GM12801 (cell line): Measurements from ENCODE around the gene SPATA13.

Experiments used
- CTCF ChIP-seq: IDR thresholded peaks from one replicate; pipeline ENCODE4 v1.5.1; 2011; ENCODE audit warnings: control low read depth; ENCODE audit not compliant: insufficient read length; ENCODE audit errors: extremely low read depth

The SPATA13 gene

DNA sequence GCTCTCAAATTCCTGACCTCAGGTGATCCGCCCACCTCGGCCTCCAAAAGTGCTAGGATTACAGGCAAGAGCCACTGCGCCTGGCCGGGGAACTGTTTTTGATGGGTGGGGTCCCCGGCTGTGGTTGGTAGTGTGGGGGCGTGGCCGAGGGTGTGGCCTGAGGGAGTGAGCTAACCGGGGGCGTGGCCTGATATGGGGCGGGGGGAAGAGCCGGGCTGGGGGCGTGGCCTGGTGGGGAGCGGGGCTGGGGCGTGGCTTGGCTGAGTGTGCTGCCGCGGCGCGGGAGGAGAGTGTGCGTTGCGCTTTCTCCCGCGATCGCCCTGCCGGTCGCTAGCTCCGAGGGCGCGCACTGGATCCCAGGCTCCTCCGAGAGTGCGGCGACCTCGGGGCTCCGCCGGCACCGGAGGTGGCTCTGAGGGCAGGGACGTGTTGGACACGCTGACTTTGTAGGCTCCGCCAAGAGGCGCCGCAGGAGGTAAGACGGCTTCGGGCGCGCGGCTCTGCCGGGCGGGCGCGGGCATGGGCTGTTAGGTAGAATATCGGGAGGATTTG, at the start of gene SPATA13:
Gene SPATA13, plus strand, starts transcription at position 263 of the 552 bp plus-strand sequence. CDS start 62,210 bp downstream, outside the sequence.
- no peak for TF ChIP-seq CTCF

GRCh38 chr13:24112791-24113190, 47.7 kb upstream of the SPATA13 start:
- TF ChIP-seq CTCF = no peak

- no peak for TF ChIP-seq CTCF
These were observed 44.8 kb upstream of the SPATA13 start for GRCh38 chr13:24115671-24116070.

DNA sequence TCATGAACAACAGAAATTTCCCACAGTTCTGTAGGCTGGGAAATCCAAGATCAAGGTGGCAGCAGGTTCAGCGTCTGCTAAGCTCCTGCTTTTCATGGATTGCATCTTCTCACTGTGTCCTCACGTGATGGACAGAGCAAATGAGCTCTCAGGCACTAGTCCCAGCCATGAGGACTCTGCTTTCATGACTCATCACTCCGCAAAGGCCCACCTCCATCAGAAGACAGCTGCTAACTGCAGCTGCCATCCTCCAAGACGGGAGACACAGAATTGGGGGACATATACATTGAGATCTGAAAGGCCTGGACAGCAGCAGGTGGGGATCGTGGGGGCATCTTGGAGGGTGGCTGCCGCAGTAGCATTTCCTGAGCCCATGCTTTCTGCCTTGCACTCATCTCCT, 44.4 kb upstream of the SPATA13 start:
- TF ChIP-seq CTCF = no peak

- no peak for TF ChIP-seq CTCF
These were observed 41.9 kb upstream of the SPATA13 start for GRCh38 chr13:24118576-24118975.

GRCh38 chr13:24119626-24120508, 40.7 kb upstream of the SPATA13 start:
- no peak for TF ChIP-seq CTCF

DNA sequence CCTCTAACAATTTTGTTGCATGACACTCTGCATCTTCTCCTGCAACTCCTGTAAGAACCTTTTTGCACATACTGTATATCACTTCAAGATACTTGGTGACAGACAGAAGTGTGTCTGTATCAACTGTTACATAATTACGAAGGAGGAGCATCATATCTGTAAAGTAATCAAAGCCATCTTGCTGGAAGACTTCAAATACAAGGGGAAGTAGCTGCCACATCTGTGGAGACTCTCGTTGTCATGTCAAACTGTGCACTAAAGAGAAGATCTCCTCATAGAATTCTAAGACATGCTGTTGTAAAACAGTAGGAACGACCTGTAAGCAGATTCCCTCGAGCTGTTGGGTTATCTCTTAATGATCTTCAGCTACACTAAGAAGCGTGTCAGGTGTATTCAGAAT, 38.0 kb upstream of the SPATA13 start:
- TF ChIP-seq CTCF = no peak
